SU-DHL-6 (cell line): ENCODE measurements around the gene OXNAD1.

Source experiments
- H2AFZ ChIP-seq: fragments of 200-600 bp; sonication (generic); 2 replicates; pipeline ENCODE4 v1.6.1; 2014; ENCODE audit warnings: low read depth, mild to moderate bottlenecking, moderate library complexity, mixed read lengths, antibody characterized with exemption, low read length; ENCODE audit not compliant: severe bottlenecking
- H3F3A ChIP-seq: fragments of 200-600 bp; shearing (Covaris generic); 2 replicates; pipeline ENCODE4 v1.6.0; 2016; ENCODE audit warnings: antibody characterized with exemption, mild to moderate bottlenecking; ENCODE audit not compliant: insufficient read depth
- H3K27ac ChIP-seq: fragments of 200-600 bp; sonication (generic); 2 replicates; pipeline ENCODE4 v1.5.1; 2016; ENCODE audit warnings: low read depth, mild to moderate bottlenecking, low read length, moderate library complexity, mixed read lengths
- H3K27me3 ChIP-seq: fragments of 200-600 bp; sonication (generic), shearing (Covaris generic); 2 replicates; pipeline ENCODE4 v1.6.0; 2014; ENCODE audit warnings: mild to moderate bottlenecking, low read length
- H3K36me3 ChIP-seq: fragments of 200-600 bp; sonication (generic); 2 replicates; pipeline ENCODE4 v1.6.1; 2014; ENCODE audit warnings: mild to moderate bottlenecking, low read length, mixed read lengths
- H3K4me2 ChIP-seq: fragments of 300-600, 200-600 bp; shearing (Covaris generic), sonication (generic); 2 replicates; pipeline ENCODE4 v1.6.0; 2014; ENCODE audit warnings: low read length, low read depth, mild to moderate bottlenecking; ENCODE audit not compliant: poor library complexity, severe bottlenecking
- H3K4me3 ChIP-seq: fragments of 200-600 bp; sonication (generic); 2 replicates; pipeline ENCODE4 v1.5.1; 2014; ENCODE audit warnings: antibody characterized with exemption, low read length, mild to moderate bottlenecking, mixed read lengths; ENCODE audit not compliant: insufficient read depth, poor library complexity, severe bottlenecking
- H3K79me2 ChIP-seq: fragments of 200-600 bp; sonication (generic); 2 replicates; pipeline ENCODE4 v1.6.1; 2014; ENCODE audit warnings: mild to moderate bottlenecking, low read length, moderate library complexity; ENCODE audit not compliant: insufficient read depth
- H3K9ac ChIP-seq: fragments of 200-600 bp; sonication (generic); 2 replicates; pipeline ENCODE4 v1.7.0; 2014; ENCODE audit warnings: mild to moderate bottlenecking, low read length
- H3K9me2 ChIP-seq: fragments of 200-600 bp; sonication (generic); replicated peaks from 2 replicates; pipeline ENCODE4 v1.6.1; 2014; ENCODE audit warnings: low read length; ENCODE audit not compliant: insufficient read depth
- H3K9me3 ChIP-seq: fragments of 200-600 bp; sonication (generic); 2 replicates; pipeline ENCODE4 v1.6.1; 2014; ENCODE audit warnings: low read length, mixed read lengths; ENCODE audit not compliant: insufficient read depth
- H4K20me1 ChIP-seq: fragments of 200-600 bp; sonication (generic); 2 replicates; pipeline ENCODE4 v1.6.1; 2014; ENCODE audit warnings: low read depth, mild to moderate bottlenecking, antibody characterized with exemption, low read length, moderate library complexity, mixed read lengths
- EZH2phosphoT487 ChIP-seq: fragments of 200-600 bp; sonication (generic), shearing (Covaris generic); conservative IDR thresholded peaks from 2 replicates; pipeline ENCODE4 v1.6.1; 2018; ENCODE audit warnings: mild to moderate bottlenecking, antibody characterized with exemption, low read length, moderate library complexity, mixed read lengths
- TF ChIP-seq, protein P1 (sequence below): fragments of 200-600 bp; sonication (generic); IDR thresholded peaks from one replicate; pipeline ENCODE4 v1.5.1; 2017; ENCODE audit warnings: antibody characterized with exemption, mild to moderate bottlenecking, low read length, moderate library complexity; ENCODE audit not compliant: insufficient read depth, poor library complexity, severe bottlenecking

The OXNAD1 gene

DNA sequence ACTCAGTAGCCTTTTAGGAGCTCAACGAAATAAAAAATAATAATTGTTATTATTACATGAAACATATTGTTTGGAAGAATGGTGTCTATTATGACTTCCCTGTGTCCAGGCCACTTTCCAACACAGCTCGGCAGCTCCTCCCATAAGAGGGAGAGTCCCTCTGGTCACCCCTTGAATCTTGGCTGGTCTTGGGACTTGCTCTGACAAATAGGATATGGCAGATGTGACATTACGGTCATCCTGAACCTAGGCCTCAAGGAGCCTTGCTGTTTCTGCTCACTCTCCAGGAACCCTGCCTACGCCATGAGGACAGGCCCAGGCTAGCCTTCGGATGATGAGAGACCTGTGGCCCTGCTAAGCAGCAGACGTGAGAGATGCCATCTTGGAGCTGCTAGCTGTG, 71.8 kb downstream of the OXNAD1 start:
- TF ChIP-seq, protein P1, sequence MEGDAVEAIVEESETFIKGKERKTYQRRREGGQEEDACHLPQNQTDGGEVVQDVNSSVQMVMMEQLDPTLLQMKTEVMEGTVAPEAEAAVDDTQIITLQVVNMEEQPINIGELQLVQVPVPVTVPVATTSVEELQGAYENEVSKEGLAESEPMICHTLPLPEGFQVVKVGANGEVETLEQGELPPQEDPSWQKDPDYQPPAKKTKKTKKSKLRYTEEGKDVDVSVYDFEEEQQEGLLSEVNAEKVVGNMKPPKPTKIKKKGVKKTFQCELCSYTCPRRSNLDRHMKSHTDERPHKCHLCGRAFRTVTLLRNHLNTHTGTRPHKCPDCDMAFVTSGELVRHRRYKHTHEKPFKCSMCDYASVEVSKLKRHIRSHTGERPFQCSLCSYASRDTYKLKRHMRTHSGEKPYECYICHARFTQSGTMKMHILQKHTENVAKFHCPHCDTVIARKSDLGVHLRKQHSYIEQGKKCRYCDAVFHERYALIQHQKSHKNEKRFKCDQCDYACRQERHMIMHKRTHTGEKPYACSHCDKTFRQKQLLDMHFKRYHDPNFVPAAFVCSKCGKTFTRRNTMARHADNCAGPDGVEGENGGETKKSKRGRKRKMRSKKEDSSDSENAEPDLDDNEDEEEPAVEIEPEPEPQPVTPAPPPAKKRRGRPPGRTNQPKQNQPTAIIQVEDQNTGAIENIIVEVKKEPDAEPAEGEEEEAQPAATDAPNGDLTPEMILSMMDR = no peak
- no peak for TF ChIP-seq EZH2phosphoT487
- H3K27ac ChIP-seq = no peak overlapping the region
- H3K4me2 ChIP-seq = no peak overlapping the region
- no peak overlapping the region for H2AFZ ChIP-seq
- peaks cover 72% of the 10 kb centered on the region for H3K79me2 ChIP-seq
- H4K20me1 ChIP-seq = no peaks in the 10 kb centered on the region; the same call in 1 of the 2 replicates
- H3F3A ChIP-seq = peaks cover 7% of the 10 kb centered on the region; the same call in 1 of the 2 replicates
- no peaks in the 10 kb centered on the region for H3K9me2 ChIP-seq
- no peaks in the 10 kb centered on the region for H3K9me3 ChIP-seq
- H3K4me3 ChIP-seq = no peak overlapping the region
- no peak overlapping the region for H3K9ac ChIP-seq
- H3K36me3 ChIP-seq = peaks cover 35% of the 10 kb centered on the region
- H3K27me3 ChIP-seq = no peaks in the 10 kb centered on the region

DNA sequence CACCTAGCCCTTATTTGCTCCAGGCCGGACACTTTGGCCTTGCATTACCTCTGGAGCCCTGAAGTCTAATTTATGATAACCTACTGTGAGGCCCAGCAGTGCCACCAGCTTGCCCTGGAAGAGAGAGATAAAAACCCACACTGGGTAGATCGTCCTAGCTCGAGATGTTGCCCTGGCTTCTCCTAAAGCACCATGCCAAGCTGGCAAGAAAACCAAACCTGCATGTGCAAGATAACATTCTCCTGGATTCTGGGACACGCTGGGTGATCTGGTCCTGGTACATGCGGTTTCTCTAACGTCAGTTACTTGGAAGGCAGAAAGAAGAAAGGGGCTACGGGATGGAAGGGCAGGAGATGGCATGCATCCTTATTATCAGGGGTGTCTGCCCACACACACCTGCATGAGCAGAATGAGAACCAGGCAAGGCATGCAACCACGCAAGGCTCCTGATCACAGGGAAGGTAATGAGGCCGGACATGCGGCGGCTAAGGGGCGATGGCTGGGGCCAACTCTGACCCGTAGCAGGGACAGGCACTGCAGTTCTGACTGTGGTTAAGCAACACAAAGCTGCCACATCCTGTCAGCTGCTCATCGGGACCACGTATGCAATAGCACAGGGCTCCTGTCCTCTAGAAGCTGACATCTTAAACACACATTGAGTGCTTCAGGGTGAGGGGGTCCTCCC, 73.0 kb downstream of the OXNAD1 start:
- peaks cover 14% of the 10 kb centered on the region; the same call in 1 of the 2 replicates for H3F3A ChIP-seq
- H3K27me3 ChIP-seq = no peaks in the 10 kb centered on the region
- no peak for TF ChIP-seq EZH2phosphoT487
- TF ChIP-seq, protein P1 = no peak
- no peaks in the 10 kb centered on the region for H3K9me3 ChIP-seq
- no peak overlapping the region for H3K9ac ChIP-seq
- H3K79me2 ChIP-seq = peaks cover 80% of the 10 kb centered on the region
- H3K4me3 ChIP-seq = no peak overlapping the region
- H3K36me3 ChIP-seq = peaks cover 31% of the 10 kb centered on the region
- H4K20me1 ChIP-seq = peaks cover 3% of the 10 kb centered on the region; the same call in 1 of the 2 replicates
- no peak overlapping the region for H2AFZ ChIP-seq
- no peak overlapping the region for H3K27ac ChIP-seq
- H3K4me2 ChIP-seq = no peak overlapping the region
- no peaks in the 10 kb centered on the region for H3K9me2 ChIP-seq

DNA sequence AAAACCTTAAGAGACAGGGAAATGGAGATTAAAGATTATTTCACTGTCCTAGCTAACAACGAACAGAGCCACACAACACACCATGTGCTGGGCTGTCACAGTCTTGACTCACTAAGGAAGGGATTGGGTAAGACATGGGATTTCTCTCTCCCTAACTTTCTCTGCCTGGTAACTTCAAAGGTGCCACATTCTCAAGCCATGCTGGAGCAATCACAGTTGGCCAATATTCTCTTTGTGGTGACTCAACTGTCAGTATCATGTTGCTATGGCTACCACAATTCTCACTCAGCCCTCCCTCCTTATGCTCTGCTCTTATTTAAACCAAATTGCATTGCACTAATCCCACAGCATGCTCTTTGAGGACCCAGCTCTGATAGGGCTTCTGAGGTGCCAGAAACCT, 74.0 kb downstream of the OXNAD1 start:
- Histone ChIP-seq H2AFZ (no peak overlapping the region), H3K27ac (no peak overlapping the region; the same call in 1 of the 2 replicates), H3K4me3 (no peak overlapping the region), H3K9ac (no peak overlapping the region), H3K79me2 (peaks cover 83% of the 10 kb centered on the region), H3K9me3 (no peaks in the 10 kb centered on the region), H4K20me1 (peaks cover 3% of the 10 kb centered on the region; the same call in 1 of the 2 replicates), H3K9me2 (no peaks in the 10 kb centered on the region), H3K4me2 (no peak overlapping the region), H3K27me3 (no peaks in the 10 kb centered on the region), H3F3A (peaks cover 16% of the 10 kb centered on the region), H3K36me3 (peaks cover 30% of the 10 kb centered on the region)
- TF ChIP-seq, protein P1 = no peak
- TF ChIP-seq EZH2phosphoT487 = no peak
